Cardiac muscle cell (in vitro differentiated cells and primary cell): ENCODE measurements around the gene PSMA6. TPM values are rescaled to one million over a fixed set of nuclear protein-coding genes. Genes with fewer than 3 reads are reported as not detected.

Experiments used
- DNase-seq, 2 donors: peaks; one replicate each; pipeline versions ENCODE4 v3.0.0 to v3.0.0-alpha.2; 2010 to 2017; ENCODE audit warnings: low read depth in 1 of 2, low spot score in 1 of 2
- H3K27ac ChIP-seq: fragments of 200-600 bp; sonication (generic); 2 replicates; pipeline ENCODE4 v1.5.1; 2016
- H3K27me3 ChIP-seq: fragments of 200-600 bp; sonication (generic); 2 replicates; pipeline ENCODE4 v1.6.0; 2016; ENCODE audit warnings: control low read depth
- H3K36me3 ChIP-seq: fragments of 200-600 bp; sonication (generic); 2 replicates; pipeline ENCODE4 v1.5.1; 2016; ENCODE audit warnings: control low read depth
- H3K4me1 ChIP-seq: fragments of 200-600 bp; sonication (generic); 2 replicates; pipeline ENCODE4 v1.8.1; 2017; ENCODE audit warnings: low read depth, mild to moderate bottlenecking, mixed run types
- H3K4me3 ChIP-seq: fragments of 200-600 bp; sonication (generic); 2 replicates; pipeline ENCODE4 v1.5.1; 2016; ENCODE audit warnings: mild to moderate bottlenecking
- H3K9me3 ChIP-seq: fragments of 200-600 bp; sonication (generic); 2 replicates; pipeline ENCODE4 v1.5.1; 2017; ENCODE audit warnings: low read depth, mild to moderate bottlenecking, control low read depth
- polyA plus RNA-seq: library from polyadenylated mRNA; unstranded; fragments of >200 nt; fragmentation: Nextera tagmentation; extraction: Ambion mirVana; gene quantifications from 2 replicates; pipeline ENCODE4 v1.2.1, GENCODE V29; 2016
- total RNA-seq: library from RNA; depleted of rRNA; stranded (reverse); fragments of >200 nt; gene quantifications from 2 replicates; pipeline ENCODE4 v1.2.3, GENCODE V29; 2016
- TF ChIP-seq, protein P1 (sequence below): IDR thresholded peaks from 2 replicates; pipeline ENCODE4 v1.5.1; 2012; ENCODE audit warnings: low read depth, mild to moderate bottlenecking, low read length

PSMA6 gene
- total and polyA plus RNA-seq, 2 experiments from 2014 or later: 143 to 352 TPM

DNA sequence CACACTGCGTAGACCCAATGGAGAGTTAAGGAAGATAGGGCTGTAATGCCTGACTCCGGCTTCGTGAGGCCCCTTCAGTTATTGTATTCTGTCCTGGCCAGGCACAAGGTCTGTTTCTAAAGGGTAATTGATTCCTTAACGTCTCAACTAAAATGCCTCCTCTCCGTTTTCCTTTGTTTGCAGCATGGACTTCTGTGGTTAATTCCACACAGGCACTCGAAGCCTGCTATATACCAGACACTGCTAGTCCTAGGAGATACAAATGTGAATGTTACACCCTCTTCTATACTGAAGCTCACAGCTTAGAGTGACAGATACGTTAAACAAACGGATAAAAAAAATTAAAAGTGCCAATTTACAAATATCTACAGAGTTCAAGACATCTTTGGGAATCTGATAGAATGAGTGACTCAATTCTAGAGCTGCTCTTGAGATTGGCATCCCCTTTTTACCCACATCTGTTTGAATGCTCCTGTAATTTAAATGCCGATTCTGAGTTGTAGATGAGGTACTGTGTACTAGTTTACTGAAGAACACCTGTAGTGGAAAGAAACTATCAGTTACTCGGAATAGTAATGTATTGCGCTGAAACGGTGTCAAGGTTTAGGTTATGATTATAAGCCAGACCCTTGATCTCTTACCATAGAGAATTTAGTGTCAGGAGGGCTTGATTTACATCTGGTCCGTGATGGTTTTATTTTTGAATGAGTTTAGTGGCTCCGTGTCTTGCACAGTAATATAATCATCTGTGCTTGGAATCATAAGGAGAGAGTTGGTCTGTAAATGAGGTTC, 784 bp downstream of the PSMA6 start:
- no peaks in the 10 kb centered on the region for H3K9me3 ChIP-seq
- DNase-seq: no peak
- H3K27ac ChIP-seq: peak overlapping the region; percentile 92
- no peaks in the 10 kb centered on the region for H3K27me3 ChIP-seq
- peak overlapping the region; percentile 54 for H3K4me3 ChIP-seq
- H3K4me1 ChIP-seq: peaks cover 28% of the 10 kb centered on the region
- TF ChIP-seq, protein P1, sequence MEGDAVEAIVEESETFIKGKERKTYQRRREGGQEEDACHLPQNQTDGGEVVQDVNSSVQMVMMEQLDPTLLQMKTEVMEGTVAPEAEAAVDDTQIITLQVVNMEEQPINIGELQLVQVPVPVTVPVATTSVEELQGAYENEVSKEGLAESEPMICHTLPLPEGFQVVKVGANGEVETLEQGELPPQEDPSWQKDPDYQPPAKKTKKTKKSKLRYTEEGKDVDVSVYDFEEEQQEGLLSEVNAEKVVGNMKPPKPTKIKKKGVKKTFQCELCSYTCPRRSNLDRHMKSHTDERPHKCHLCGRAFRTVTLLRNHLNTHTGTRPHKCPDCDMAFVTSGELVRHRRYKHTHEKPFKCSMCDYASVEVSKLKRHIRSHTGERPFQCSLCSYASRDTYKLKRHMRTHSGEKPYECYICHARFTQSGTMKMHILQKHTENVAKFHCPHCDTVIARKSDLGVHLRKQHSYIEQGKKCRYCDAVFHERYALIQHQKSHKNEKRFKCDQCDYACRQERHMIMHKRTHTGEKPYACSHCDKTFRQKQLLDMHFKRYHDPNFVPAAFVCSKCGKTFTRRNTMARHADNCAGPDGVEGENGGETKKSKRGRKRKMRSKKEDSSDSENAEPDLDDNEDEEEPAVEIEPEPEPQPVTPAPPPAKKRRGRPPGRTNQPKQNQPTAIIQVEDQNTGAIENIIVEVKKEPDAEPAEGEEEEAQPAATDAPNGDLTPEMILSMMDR: no peak
- no peaks in the 10 kb centered on the region for H3K36me3 ChIP-seq

DNA sequence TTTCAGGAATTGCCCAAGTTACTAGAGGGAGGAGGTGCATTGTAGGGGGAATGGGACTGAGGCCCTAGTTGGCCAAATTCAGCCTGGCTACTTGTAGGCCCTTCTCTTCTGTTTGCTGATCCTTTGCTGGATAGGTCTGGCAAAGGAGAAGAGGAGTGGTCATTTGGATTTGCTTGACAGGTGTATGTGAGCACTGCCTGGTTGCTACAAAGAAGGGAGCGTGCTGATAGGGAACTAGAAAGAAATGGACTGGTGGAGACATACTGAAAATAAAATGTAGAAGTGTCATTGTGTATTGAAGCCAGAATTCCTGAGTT, 3.6 kb downstream of the PSMA6 start:
- Histone ChIP-seq H3K27ac (peak overlapping the region; percentile 69), H3K36me3 (no peaks in the 10 kb centered on the region), H3K4me1 (peaks cover 27% of the 10 kb centered on the region), H3K27me3 (no peaks in the 10 kb centered on the region), H3K9me3 (no peaks in the 10 kb centered on the region), H3K4me3 (no peak overlapping the region)
- TF ChIP-seq, protein P1: no peak
- DNase-seq: peak in 1 of 2 donors; percentile 1

DNA sequence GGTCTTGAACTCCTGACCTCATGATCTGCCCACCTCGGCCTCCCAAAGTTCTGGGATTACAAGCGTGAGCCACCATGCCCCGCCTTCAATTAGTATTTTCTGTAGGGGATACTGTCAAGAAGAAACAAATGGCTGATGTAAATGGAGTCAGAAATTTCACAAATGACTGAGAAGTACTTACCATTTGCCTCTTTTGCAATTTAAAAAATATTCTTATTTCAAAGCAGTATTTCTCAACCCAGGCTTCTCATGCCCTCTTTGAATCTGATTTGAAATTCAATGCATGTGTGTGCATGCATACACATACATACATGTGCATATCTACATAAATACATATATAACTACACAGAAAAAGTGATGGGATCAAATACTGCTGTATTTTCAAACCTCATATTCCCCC, 4.4 kb downstream of the PSMA6 start:
- no peaks in the 10 kb centered on the region for H3K9me3 ChIP-seq
- no peaks in the 10 kb centered on the region for H3K36me3 ChIP-seq
- TF ChIP-seq, protein P1: no peak
- no peak for DNase-seq
- no peak overlapping the region for H3K4me3 ChIP-seq
- H3K4me1 ChIP-seq: peaks cover 31% of the 10 kb centered on the region
- no peaks in the 10 kb centered on the region for H3K27me3 ChIP-seq
- no peak overlapping the region for H3K27ac ChIP-seq

DNA sequence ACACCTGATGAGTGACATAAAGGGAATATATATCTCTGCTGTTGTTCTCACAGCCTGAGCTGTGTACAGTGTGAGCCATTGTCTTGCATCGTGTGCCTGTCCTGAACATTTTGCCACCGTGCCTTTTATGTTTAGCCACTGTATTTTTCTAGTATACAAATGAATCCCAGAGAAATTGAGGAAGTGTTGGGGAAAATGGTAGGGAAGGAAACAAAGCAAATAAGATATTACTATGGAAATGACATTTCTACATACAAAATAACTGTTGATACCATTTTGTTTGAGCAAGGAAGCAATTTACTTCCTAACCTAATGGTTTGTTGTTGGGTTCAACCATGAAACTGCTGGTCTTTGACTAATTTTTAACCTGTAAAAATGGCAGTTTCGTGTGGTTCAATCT, 5.5 kb downstream of the PSMA6 start:
- no peak overlapping the region for H3K27ac ChIP-seq
- H3K36me3 ChIP-seq: no peaks in the 10 kb centered on the region
- no peak overlapping the region for H3K4me3 ChIP-seq
- TF ChIP-seq, protein P1: no peak
- no peaks in the 10 kb centered on the region for H3K27me3 ChIP-seq
- no peaks in the 10 kb centered on the region for H3K9me3 ChIP-seq
- peaks cover 38% of the 10 kb centered on the region for H3K4me1 ChIP-seq
- no peak for DNase-seq

DNA sequence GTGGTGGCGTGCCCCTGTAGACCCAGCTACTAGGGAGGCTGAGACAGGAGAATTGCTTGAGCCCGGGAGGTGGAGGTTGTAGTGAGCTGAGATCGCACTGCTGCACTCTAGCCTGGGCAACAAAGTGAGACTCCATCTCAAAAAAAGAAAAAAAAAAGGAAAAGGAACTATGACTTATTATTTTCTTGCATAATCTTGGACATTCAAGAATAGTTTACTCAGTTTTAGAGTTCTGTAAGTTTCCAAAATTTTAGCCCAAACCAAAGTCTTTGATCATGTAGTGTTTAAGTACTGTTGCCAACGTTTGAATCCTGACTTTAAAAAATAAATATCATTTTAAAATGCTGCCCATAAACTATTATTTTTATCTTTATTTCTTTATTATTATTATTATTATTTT, 6.2 kb downstream of the PSMA6 start:
- Histone ChIP-seq H3K4me3 (no peak overlapping the region), H3K27ac (no peak overlapping the region), H3K36me3 (no peaks in the 10 kb centered on the region), H3K4me1 (peaks cover 34% of the 10 kb centered on the region), H3K27me3 (no peaks in the 10 kb centered on the region), H3K9me3 (no peaks in the 10 kb centered on the region)
- no peak for DNase-seq
- TF ChIP-seq, protein P1: no peak
